ENCODE results near the gene SLAIN2. TPM values are rescaled to one million over a fixed set of nuclear protein-coding genes. Genes with fewer than 3 reads are reported as not detected.

Gene SLAIN2
- total and polyA plus RNA-seq, 2 of the 4 experiments (the other 2 are of a cell fraction), result 23.3 to 53.0 TPM

DNA sequence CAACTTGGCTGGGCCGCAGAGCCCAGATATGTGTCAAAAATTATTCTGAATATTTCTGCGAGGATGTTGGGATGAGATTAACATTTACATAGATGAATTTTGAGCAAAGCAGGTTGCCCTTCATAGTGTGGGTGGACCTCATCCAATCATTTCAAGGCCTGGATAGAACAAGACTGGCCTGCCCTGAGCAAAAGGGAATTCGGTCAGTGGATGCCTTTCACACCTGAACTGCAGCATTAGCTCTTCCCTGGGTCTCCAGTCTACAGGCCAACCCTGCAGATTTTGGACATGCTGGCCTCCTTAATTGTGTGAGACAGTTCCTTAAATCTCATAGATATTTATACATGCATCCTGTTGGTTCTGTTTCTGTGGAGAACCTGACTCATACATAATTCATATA is 109.4 kb downstream of the SLAIN2 start:
- no peak for ATAC-seq (ENCODE audit: low read depth)
- CTCF ChIA-PET, result no interaction called here
- H3K36me3 ChIP-seq (ENCODE audit: control insufficient read depth, insufficient read depth, low read length), result no peaks in the 10 kb centered on the region

More for the DNA sequence above, 109.4 kb downstream of the SLAIN2 start:
- TF ChIP-seq SMC3 (IDR thresholded peaks at IDR 0.05; ENCODE audit: low read depth, low read length) (no peak), MAZ (IDR thresholded peaks at IDR 0.05; ENCODE audit: borderline replicate concordance, low read depth, low read length) (no peak), MXI1 (IDR thresholded peaks at IDR 0.05; ENCODE audit: borderline replicate concordance, low read depth, low read length) (no peak), RFX5 (IDR thresholded peaks at IDR 0.05; ENCODE audit: low read depth, low read length) (no peak), RAD21 (IDR thresholded peaks at IDR 0.05; ENCODE audit: low read length) (no peak), RCOR1 (IDR thresholded peaks at IDR 0.05; ENCODE audit: insufficient replicate concordance, low read length) (no peak), MAFK (IDR thresholded peaks at IDR 0.05; ENCODE audit: low read depth, low read length) (no peak), CEBPB (IDR thresholded peaks at IDR 0.05; ENCODE audit: low read depth, low read length) (no peak), POLR2A (IDR thresholded peaks at IDR 0.05; ENCODE audit: low read depth, low read length) (no peak)
- TF ChIP-seq, protein P1, sequence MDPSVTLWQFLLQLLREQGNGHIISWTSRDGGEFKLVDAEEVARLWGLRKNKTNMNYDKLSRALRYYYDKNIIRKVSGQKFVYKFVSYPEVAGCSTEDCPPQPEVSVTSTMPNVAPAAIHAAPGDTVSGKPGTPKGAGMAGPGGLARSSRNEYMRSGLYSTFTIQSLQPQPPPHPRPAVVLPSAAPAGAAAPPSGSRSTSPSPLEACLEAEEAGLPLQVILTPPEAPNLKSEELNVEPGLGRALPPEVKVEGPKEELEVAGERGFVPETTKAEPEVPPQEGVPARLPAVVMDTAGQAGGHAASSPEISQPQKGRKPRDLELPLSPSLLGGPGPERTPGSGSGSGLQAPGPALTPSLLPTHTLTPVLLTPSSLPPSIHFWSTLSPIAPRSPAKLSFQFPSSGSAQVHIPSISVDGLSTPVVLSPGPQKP (IDR thresholded peaks at IDR 0.05; ENCODE audit: borderline replicate concordance, low read depth, low read length), result no peak
- TF ChIP-seq, protein P2, sequence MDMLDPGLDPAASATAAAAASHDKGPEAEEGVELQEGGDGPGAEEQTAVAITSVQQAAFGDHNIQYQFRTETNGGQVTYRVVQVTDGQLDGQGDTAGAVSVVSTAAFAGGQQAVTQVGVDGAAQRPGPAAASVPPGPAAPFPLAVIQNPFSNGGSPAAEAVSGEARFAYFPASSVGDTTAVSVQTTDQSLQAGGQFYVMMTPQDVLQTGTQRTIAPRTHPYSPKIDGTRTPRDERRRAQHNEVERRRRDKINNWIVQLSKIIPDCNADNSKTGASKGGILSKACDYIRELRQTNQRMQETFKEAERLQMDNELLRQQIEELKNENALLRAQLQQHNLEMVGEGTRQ (IDR thresholded peaks at IDR 0.05; ENCODE audit: low read depth, low read length), result no peak
- TF ChIP-seq, protein P3, sequence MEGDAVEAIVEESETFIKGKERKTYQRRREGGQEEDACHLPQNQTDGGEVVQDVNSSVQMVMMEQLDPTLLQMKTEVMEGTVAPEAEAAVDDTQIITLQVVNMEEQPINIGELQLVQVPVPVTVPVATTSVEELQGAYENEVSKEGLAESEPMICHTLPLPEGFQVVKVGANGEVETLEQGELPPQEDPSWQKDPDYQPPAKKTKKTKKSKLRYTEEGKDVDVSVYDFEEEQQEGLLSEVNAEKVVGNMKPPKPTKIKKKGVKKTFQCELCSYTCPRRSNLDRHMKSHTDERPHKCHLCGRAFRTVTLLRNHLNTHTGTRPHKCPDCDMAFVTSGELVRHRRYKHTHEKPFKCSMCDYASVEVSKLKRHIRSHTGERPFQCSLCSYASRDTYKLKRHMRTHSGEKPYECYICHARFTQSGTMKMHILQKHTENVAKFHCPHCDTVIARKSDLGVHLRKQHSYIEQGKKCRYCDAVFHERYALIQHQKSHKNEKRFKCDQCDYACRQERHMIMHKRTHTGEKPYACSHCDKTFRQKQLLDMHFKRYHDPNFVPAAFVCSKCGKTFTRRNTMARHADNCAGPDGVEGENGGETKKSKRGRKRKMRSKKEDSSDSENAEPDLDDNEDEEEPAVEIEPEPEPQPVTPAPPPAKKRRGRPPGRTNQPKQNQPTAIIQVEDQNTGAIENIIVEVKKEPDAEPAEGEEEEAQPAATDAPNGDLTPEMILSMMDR (conservative IDR thresholded peaks at IDR 0.05; ENCODE audit: low read depth, low read length), result no peak
- H2AK9ac ChIP-seq (replicated peaks; ENCODE audit: low read depth, low read length, poor library complexity), result no peak overlapping the region
- H3K56ac ChIP-seq (ENCODE audit: extremely low read depth, insufficient read depth, low read length), result no peak overlapping the region
- H3K4ac ChIP-seq (ENCODE audit: low read depth, low read length), result no peak overlapping the region
- no peak overlapping the region for H3K27ac ChIP-seq (ENCODE audit: insufficient read depth, low read length)
- peaks cover 5% of the 10 kb centered on the region for H3K27me3 ChIP-seq (ENCODE audit: control insufficient read depth, insufficient read depth, low read length)
- H3K9me3 ChIP-seq (ENCODE audit: control insufficient read depth, insufficient read depth, low read length), result no peaks in the 10 kb centered on the region
- no peak for DNase-seq
- no peak overlapping the region for H3K18ac ChIP-seq (ENCODE audit: low read depth, low read length)
- in situ Hi-C loops (cut with MboI; ENCODE audit: low sequenced_read_pairs) (no loop called here), dilution Hi-C loops (cut with HindIII; ENCODE audit: low sequenced_read_pairs, unreplicated experiment) (no loop called here), intact Hi-C loops (cut with micrococcal nuclease) (loop anchor here (10.0 kb wide), 1 partner anchor 54 kb away; no protein-coding TSS in a partner anchor)
- no peaks in the 10 kb centered on the region for H3K9me1 ChIP-seq (ENCODE audit: insufficient read depth, low read length)
- H2AFZ ChIP-seq (replicated peaks; ENCODE audit: low read length, poor library complexity), result no peak overlapping the region
- H3K4me1 ChIP-seq (ENCODE audit: control insufficient read depth, insufficient read depth, low read length), result no peaks in the 10 kb centered on the region
- no peaks in the 10 kb centered on the region for H4K20me1 ChIP-seq (ENCODE audit: insufficient read depth, low read length)
- H3K79me1 ChIP-seq (ENCODE audit: low read depth in 1 of 2, low read length in 2 of 2), result no peaks in the 10 kb centered on the region
- no peak overlapping the region for H3K14ac ChIP-seq (replicated peaks; ENCODE audit: low read depth, low read length)
- 40% methylated on average over 1 of the region's 3 CpGs; no CpG with 5 or more reads in 1 of the 2 experiments for WGBS, 2 experiments (ENCODE audit: extremely low coverage in 2 of 2, insufficient read length in 1 of 2)
- BruUV-seq (replicated peaks), result no TSS peak
- no peak overlapping the region for H2BK15ac ChIP-seq (ENCODE audit: low read depth, low read length)
- H2BK5ac ChIP-seq (ENCODE audit: low read depth, low read length, poor library complexity, severe bottlenecking), result no peak overlapping the region
- no peak overlapping the region for H3K23ac ChIP-seq (ENCODE audit: low read depth, low read length)
- H2BK120ac ChIP-seq (ENCODE audit: low read depth, low read length), result no peak overlapping the region
- H2AK5ac ChIP-seq (ENCODE audit: low read depth, low read length), result no peak overlapping the region
- H3K4me3 ChIP-seq (ENCODE audit: insufficient read depth, low read depth, low read length), result no peak overlapping the region
- POLR2A ChIA-PET (ENCODE audit: unreplicated experiment), result no interaction called here
- H3K9ac ChIP-seq (ENCODE audit: low read depth, low read length), result no peak overlapping the region
- no peak overlapping the region for H3K4me2 ChIP-seq (ENCODE audit: low read depth, low read length)
- H4K91ac ChIP-seq (ENCODE audit: insufficient read depth, low read depth, low read length), result no peak overlapping the region
- H2BK20ac ChIP-seq (ENCODE audit: low read depth, low read length), result no peak overlapping the region
- no peak overlapping the region for H4K5ac ChIP-seq (ENCODE audit: low read depth, low read length)
- H4K8ac ChIP-seq (ENCODE audit: low read depth in 2 of 2, low read length in 2 of 2), result no peak overlapping the region
